HCT116 (cell line): ENCODE results near the gene PARVG. TPM values are rescaled to one million over a fixed set of nuclear protein-coding genes. Genes with fewer than 3 reads are reported as not detected.

Experiments
- ATAC-seq: fragments of 200-7000 bp; cut with Tn5 transposase; 2 replicates; pipeline ENCODE4 v1.9.1; 2020; ENCODE audit warnings: mild to moderate bottlenecking, moderate library complexity
- BruUV-seq: library from RNA; stranded (reverse); fragments of 400-500 nt; replicated peaks from 2 replicates; lab custom pipeline; 2021; lab: Mats Ljungman, UMichigan
- CTCF ChIA-PET: fragments of 300-600 bp; sonication (Branson Sonifier 250); formaldehyde crosslinking; loops from one replicate; lab custom pipeline; 2021; ENCODE audit warnings: antibody characterized with exemption; lab: Charles Lee
- POLR2A ChIA-PET: fragments of 300-600, 350-600 bp; sonication (Branson Sonifier 250); formaldehyde crosslinking; loops from one replicate; lab custom pipeline; 2021; ENCODE audit warnings: antibody characterized with exemption; lab: Charles Lee
- RAD21 ChIA-PET, 2 experiments: fragments of 300-600 bp; sonication (Branson Sonifier 250); formaldehyde crosslinking; loops; one replicate each; lab custom pipeline; 2023; ENCODE audit warnings: low total read pairs in 2 of 2; ENCODE audit not compliant: uncharacterized antibody in 2 of 2, unreplicated experiment in 2 of 2, low non-redundant PET in 1 of 2; lab: Charles Lee
- DNase-seq: peaks from one replicate; pipeline ENCODE4 v3.0.0-alpha.2; 2010; ENCODE audit warnings: low read depth, low spot score
- H2AFZ ChIP-seq: fragments of 200-600 bp; shearing (Covaris generic), sonication (generic); 2 replicates; pipeline ENCODE4 v1.6.1; 2017; ENCODE audit warnings: low read depth, mixed run types, mixed read lengths, antibody characterized with exemption, low read length; ENCODE audit not compliant: poor library complexity, severe bottlenecking
- H3K27ac ChIP-seq: 2 replicates; pipeline ENCODE4 v1.5.1; 2012; ENCODE audit warnings: low read depth, low read length
- H3K27me3 ChIP-seq: fragments of 200-600 bp; sonication (generic); 2 replicates; pipeline ENCODE4 v1.6.1; 2016; ENCODE audit warnings: mixed run types, low read length, mixed read lengths; ENCODE audit not compliant: insufficient read depth
- H3K36me3 ChIP-seq, 2 experiments: fragments of 200-500 bp in 1 of 2; fragments of 200-600 bp in 1 of 2; sonication (Bioruptor generic) in 1 of 2; sonication (generic) in 1 of 2; 2 replicates each; pipeline versions ENCODE4 v1.5.1 to v1.6.1; 2014 to 2016; ENCODE audit warnings: low read length in 2 of 2, inconsistent platforms in 1 of 2, mixed read lengths in 1 of 2, mixed run types in 1 of 2; ENCODE audit not compliant: insufficient read depth in 2 of 2, control insufficient read depth in 1 of 2
- H3K4me1 ChIP-seq, 2 experiments: fragments of 200-600 bp in 1 of 2; sonication (generic) in 1 of 2; 2 replicates each; pipeline versions ENCODE4 v1.5.1 to v1.6.1; 2012 to 2017; ENCODE audit warnings: low read length in 2 of 2, inconsistent platforms in 1 of 2, mild to moderate bottlenecking in 1 of 2, mixed read lengths in 1 of 2, mixed run types in 1 of 2, moderate library complexity in 1 of 2; ENCODE audit not compliant: insufficient read depth in 2 of 2, control insufficient read depth in 1 of 2
- H3K4me2 ChIP-seq: fragments of 200-600 bp; sonication (generic); 2 replicates; pipeline ENCODE4 v1.6.1; 2017; ENCODE audit warnings: mixed run types, low read length, mixed read lengths
- H3K4me3 ChIP-seq, 2 experiments: fragments of 200-600 bp in 1 of 2; sonication (generic) in 1 of 2; replicated peaks in 1 of 2; 2 replicates each; pipeline ENCODE4 v1.5.1; 2011 to 2016; ENCODE audit warnings: low read length in 2 of 2, control low read depth in 1 of 2, low read depth in 1 of 2, mild to moderate bottlenecking in 1 of 2, mixed read lengths in 1 of 2, mixed run types in 1 of 2
- H3K79me2 ChIP-seq: fragments of 200-600 bp; sonication (generic); 2 replicates; pipeline ENCODE4 v1.6.1; 2017; ENCODE audit warnings: mild to moderate bottlenecking, mixed run types, low read length, moderate library complexity, mixed read lengths; ENCODE audit not compliant: insufficient read depth
- H3K9ac ChIP-seq: fragments of 200-600 bp; sonication (generic); 2 replicates; pipeline ENCODE4 v1.6.1; 2016; ENCODE audit warnings: low read length, mixed read lengths
- H3K9me2 ChIP-seq: fragments of 200-600 bp; sonication (generic), shearing (Covaris generic); 2 replicates; pipeline ENCODE4 v1.6.1; 2017; ENCODE audit warnings: mixed run types, mild to moderate bottlenecking, moderate library complexity; ENCODE audit not compliant: insufficient read depth
- H3K9me3 ChIP-seq, 2 experiments: fragments of 200-500 bp in 1 of 2; fragments of 200-600 bp in 1 of 2; sonication (Bioruptor generic) in 1 of 2; sonication (generic) in 1 of 2; 2 replicates each; pipeline ENCODE4 v1.6.1; 2014 to 2017; ENCODE audit warnings: low read length in 2 of 2, mixed read lengths in 2 of 2, inconsistent platforms in 1 of 2, low read depth in 1 of 2, mild to moderate bottlenecking in 1 of 2, mixed run types in 1 of 2, moderate library complexity in 1 of 2; ENCODE audit not compliant: control insufficient read depth in 1 of 2, insufficient read depth in 1 of 2
- H4K20me1 ChIP-seq: fragments of 200-600 bp; sonication (generic), shearing (Covaris generic); 2 replicates; pipeline ENCODE4 v1.6.1; 2017; ENCODE audit warnings: mixed run types, mild to moderate bottlenecking, moderate library complexity; ENCODE audit not compliant: insufficient read depth
- CEBPB ChIP-seq: IDR thresholded peaks from 2 replicates; pipeline ENCODE4 v1.6.1; 2012; ENCODE audit warnings: low read depth
- EGR1 ChIP-seq: IDR thresholded peaks from 2 replicates; pipeline ENCODE4 v1.6.1; 2012; ENCODE audit warnings: low read depth
- ELF1 ChIP-seq: IDR thresholded peaks from 2 replicates; pipeline ENCODE4 v1.6.1; 2012; ENCODE audit warnings: low read depth, borderline replicate concordance
- EZH2 ChIP-seq: fragments of 200-600 bp; sonication (generic); IDR thresholded peaks from 2 replicates; pipeline ENCODE4 v1.6.1; 2017; ENCODE audit warnings: antibody characterized with exemption, mixed run types
- FOSL1 ChIP-seq: IDR thresholded peaks from 2 replicates; pipeline ENCODE4 v1.6.1; 2012; ENCODE audit warnings: low read depth
- JUND ChIP-seq: IDR thresholded peaks from 2 replicates; pipeline ENCODE4 v1.6.1; 2012
- POLR2A ChIP-seq: IDR thresholded peaks from 2 replicates; pipeline ENCODE4 v1.7.0; 2011; ENCODE audit warnings: borderline replicate concordance; ENCODE audit not compliant: insufficient read depth, insufficient read length; ENCODE audit errors: extremely low read depth
- RAD21 ChIP-seq: IDR thresholded peaks from 2 replicates; pipeline ENCODE4 v1.6.1; 2012; ENCODE audit warnings: low read depth, mild to moderate bottlenecking
- REST ChIP-seq: IDR thresholded peaks from 2 replicates; pipeline ENCODE4 v1.6.1; 2012; ENCODE audit warnings: low read depth
- SIN3A ChIP-seq: IDR thresholded peaks from 2 replicates; pipeline ENCODE4 v1.6.1; 2012; ENCODE audit warnings: low read depth
- SRF ChIP-seq: IDR thresholded peaks from 2 replicates; pipeline ENCODE4 v1.6.1; 2012; ENCODE audit warnings: low read depth
- TCF7L2 ChIP-seq: IDR thresholded peaks from 2 replicates; pipeline ENCODE4 v1.7.0; 2011; ENCODE audit warnings: borderline replicate concordance, inconsistent platforms; ENCODE audit not compliant: insufficient read depth, insufficient read length; ENCODE audit errors: extremely low read depth
- ZNF274 ChIP-seq: fragments of 200-500 bp; sonication (Bioruptor generic); IDR thresholded peaks from 2 replicates; pipeline ENCODE4 v1.6.1; 2014; ENCODE audit warnings: mild to moderate bottlenecking, low read depth, low read length, inconsistent platforms
- intact Hi-C: fragments of 100-400 bp; cut with micrococcal nuclease; formaldehyde crosslinking; loops from 2 replicates; pipeline ENCODE4 v1.10.0; 2022
- total RNA-seq: library from RNA; stranded (reverse); gene quantifications from one replicate; pipeline ENCODE4 v1.2.1, GENCODE V29; 2021; ENCODE audit not compliant: unreplicated experiment
- TF ChIP-seq, protein P1 (sequence below): IDR thresholded peaks from 2 replicates; pipeline ENCODE4 v1.6.1; 2011; ENCODE audit warnings: mild to moderate bottlenecking, low read length, moderate library complexity; ENCODE audit not compliant: insufficient replicate concordance; ENCODE audit errors: extremely low read depth
- TF ChIP-seq, protein P2 (sequence below), 3 experiments: fragments of 200-600 bp in 1 of 3; sonication (generic) in 1 of 3; IDR thresholded peaks in 2 of 3; conservative IDR thresholded peaks in 1 of 3; 2 replicates each; pipeline ENCODE4 v1.5.1; 2012 to 2017; ENCODE audit warnings: low read depth in 2 of 3, low read length in 2 of 3, antibody characterized with exemption in 1 of 3, borderline replicate concordance in 1 of 3, control low read depth in 1 of 3, mild to moderate bottlenecking in 1 of 3, mixed read lengths in 1 of 3, mixed run types in 1 of 3, moderate library complexity in 1 of 3; ENCODE audit not compliant: insufficient read depth in 1 of 3
- TF ChIP-seq, protein P3 (sequence below): IDR thresholded peaks from 2 replicates; pipeline ENCODE4 v1.6.1; 2012

Gene PARVG
- total RNA-seq, 1 experiment from 2014 or later: 0.57 TPM

- TF ChIP-seq, protein P1, sequence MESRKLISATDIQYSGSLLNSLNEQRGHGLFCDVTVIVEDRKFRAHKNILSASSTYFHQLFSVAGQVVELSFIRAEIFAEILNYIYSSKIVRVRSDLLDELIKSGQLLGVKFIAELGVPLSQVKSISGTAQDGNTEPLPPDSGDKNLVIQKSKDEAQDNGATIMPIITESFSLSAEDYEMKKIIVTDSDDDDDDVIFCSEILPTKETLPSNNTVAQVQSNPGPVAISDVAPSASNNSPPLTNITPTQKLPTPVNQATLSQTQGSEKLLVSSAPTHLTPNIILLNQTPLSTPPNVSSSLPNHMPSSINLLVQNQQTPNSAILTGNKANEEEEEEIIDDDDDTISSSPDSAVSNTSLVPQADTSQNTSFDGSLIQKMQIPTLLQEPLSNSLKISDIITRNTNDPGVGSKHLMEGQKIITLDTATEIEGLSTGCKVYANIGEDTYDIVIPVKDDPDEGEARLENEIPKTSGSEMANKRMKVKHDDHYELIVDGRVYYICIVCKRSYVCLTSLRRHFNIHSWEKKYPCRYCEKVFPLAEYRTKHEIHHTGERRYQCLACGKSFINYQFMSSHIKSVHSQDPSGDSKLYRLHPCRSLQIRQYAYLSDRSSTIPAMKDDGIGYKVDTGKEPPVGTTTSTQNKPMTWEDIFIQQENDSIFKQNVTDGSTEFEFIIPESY: no peak
- TF ChIP-seq CEBPB (no peak), SIN3A (no peak)
These were observed 13.2 kb upstream of the PARVG start (continued) for GRCh38 chr22:44167501-44167900.

- CTCF ChIA-PET: no interaction called here
- Histone ChIP-seq H3K27ac (no peak overlapping the region), H4K20me1 (no peaks in the 10 kb centered on the region), H3K9me3 (no peaks in the 10 kb centered on the region), H3K9ac (no peak overlapping the region), H2AFZ (no peak overlapping the region), H3K36me3 (no peaks in the 10 kb centered on the region), H3K9me2 (no peaks in the 10 kb centered on the region), H3K27me3 (no peaks in the 10 kb centered on the region), H3K79me2 (no peaks in the 10 kb centered on the region), H3K4me2 (no peak overlapping the region), H3K4me1 (no peaks in the 10 kb centered on the region), H3K4me3 (no peak overlapping the region)
- BruUV-seq: no TSS peak
- TF ChIP-seq, protein P1: no peak
- TF ChIP-seq REST (no peak), POLR2A (no peak), TCF7L2 (no peak), FOSL1 (no peak), SRF (no peak), RAD21 (no peak), ELF1 (no peak), ZNF274 (no peak), EZH2 (no peak), EGR1 (no peak), JUND (no peak), CEBPB (no peak), SIN3A (no peak)
- TF ChIP-seq, protein P2, sequence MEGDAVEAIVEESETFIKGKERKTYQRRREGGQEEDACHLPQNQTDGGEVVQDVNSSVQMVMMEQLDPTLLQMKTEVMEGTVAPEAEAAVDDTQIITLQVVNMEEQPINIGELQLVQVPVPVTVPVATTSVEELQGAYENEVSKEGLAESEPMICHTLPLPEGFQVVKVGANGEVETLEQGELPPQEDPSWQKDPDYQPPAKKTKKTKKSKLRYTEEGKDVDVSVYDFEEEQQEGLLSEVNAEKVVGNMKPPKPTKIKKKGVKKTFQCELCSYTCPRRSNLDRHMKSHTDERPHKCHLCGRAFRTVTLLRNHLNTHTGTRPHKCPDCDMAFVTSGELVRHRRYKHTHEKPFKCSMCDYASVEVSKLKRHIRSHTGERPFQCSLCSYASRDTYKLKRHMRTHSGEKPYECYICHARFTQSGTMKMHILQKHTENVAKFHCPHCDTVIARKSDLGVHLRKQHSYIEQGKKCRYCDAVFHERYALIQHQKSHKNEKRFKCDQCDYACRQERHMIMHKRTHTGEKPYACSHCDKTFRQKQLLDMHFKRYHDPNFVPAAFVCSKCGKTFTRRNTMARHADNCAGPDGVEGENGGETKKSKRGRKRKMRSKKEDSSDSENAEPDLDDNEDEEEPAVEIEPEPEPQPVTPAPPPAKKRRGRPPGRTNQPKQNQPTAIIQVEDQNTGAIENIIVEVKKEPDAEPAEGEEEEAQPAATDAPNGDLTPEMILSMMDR (IDR thresholded peaks at IDR 0.05 in 2 of 3, conservative IDR thresholded peaks at IDR 0.05 in 1 of 3; ENCODE audit: borderline replicate concordance in 1 of 3, insufficient read depth in 1 of 3, low read depth in 2 of 3, low read length in 2 of 3): no peak
- TF ChIP-seq, protein P3, sequence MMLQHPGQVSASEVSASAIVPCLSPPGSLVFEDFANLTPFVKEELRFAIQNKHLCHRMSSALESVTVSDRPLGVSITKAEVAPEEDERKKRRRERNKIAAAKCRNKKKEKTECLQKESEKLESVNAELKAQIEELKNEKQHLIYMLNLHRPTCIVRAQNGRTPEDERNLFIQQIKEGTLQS: no peak
- ATAC-seq: no peak
- POLR2A ChIA-PET: no interaction called here
- intact Hi-C loops: no loop called here
- no peak for DNase-seq
- RAD21 ChIA-PET: no interaction called here
These were observed 12.5 kb upstream of the PARVG start for GRCh38 chr22:44168206-44168605.
